GM18517 (cell line): Measurements from ENCODE around the gene OSBPL8.

Experiments
- ATAC-seq: cut with Tn5 transposase; IDR thresholded peaks from one replicate; pipeline ENCODE4 v1.9.1; 2021; ENCODE audit warnings: mild to moderate bottlenecking, moderate library complexity; ENCODE audit not compliant: unreplicated experiment

The OSBPL8 gene

GRCh38 chr12:76471579-76471978 lies 88.0 kb downstream of the OSBPL8 start:
- no peak for ATAC-seq

DNA sequence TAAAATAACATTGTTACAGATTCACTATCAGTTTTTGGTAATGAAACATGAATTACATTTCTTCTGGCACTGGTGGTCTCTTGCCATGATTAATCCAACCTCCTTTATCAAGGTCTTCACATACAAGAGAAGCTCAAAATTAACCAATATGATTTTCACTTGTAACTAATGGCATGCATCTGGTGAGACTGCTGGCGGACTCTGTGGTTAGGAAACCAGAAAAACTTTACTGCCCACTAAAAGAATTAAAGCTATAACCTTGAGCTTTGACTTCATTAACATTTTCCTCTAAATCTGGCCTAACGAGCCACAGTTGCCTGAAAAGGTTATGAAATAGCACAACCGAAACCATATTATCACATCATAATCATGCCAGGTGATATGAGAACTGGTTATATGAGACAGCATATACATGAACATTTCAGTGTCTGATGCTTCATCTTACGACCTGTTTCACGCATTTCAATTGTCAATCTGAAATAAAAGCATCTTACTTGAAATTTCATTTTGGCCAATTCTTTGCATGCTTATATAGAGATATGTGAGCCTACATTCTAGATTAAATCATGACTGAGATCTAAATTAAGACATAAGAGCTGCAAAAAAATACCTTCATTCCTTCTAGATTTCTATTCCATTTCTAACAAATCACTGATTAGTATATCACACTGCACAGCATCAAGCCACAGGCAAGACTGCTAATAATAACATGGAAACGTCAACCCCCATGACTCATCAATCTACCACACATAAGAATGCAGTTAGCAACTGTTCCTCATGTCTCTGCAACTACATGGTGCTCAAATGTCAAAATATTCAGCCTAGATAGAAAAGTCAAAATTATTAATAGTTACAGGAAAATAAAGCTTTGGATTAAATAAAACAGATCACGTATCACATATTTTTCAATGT lies 89.3 kb downstream of the OSBPL8 start:
- ATAC-seq = peak; percentile 76

GRCh38 chr12:76464631-76465166 lies 94.9 kb downstream of the OSBPL8 start:
- no peak for ATAC-seq

GRCh38 chr12:76462668-76463224 lies 96.8 kb downstream of the OSBPL8 start:
- ATAC-seq = no peak

DNA sequence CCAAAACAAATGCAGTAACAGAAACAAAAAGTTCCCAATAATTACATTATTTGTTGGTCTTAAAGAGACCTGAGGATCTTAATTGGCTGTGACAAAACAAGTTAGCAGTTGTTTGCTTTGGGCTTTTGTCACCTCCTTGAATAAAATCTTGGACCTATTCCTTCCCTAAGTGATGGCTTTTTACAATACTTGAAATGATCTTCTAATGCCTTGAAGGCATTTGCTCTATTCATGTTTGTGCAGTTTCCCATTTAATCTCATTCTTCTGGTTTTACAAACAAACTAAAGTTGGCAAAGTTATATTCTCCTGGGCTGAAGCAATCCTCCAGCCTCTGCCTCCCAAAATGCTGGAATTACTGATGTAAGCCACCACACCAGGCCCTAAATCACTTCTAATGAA lies 98.8 kb downstream of the OSBPL8 start:
- no peak for ATAC-seq

- ATAC-seq = no peak
Measured at GRCh38 chr12:76457818-76458217, 101.8 kb downstream of the OSBPL8 start.

DNA sequence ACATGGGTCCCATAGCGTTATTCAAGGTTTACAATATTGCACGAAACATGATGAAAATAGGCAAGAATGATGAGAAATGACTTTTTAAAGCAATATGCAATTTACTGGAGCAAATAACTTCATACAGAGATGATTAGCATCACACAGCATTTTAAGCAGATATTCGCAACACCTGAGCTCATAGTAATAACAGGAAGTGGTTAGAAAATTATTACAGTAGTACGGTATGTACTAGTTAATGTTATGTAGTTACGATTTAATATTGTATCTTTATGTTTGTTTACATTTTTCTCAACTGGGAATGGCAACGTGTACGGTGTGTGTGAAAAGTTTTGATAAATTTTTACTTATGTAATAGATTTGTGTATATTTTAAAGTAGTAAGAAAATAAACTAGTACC lies 102.6 kb downstream of the OSBPL8 start:
- no peak for ATAC-seq

- ATAC-seq = peak; percentile 93
Measured at GRCh38 chr12:76455582-76456345, 103.8 kb downstream of the OSBPL8 start.

GRCh38 chr12:76451528-76451927 lies 108.0 kb downstream of the OSBPL8 start:
- ATAC-seq = no peak

DNA sequence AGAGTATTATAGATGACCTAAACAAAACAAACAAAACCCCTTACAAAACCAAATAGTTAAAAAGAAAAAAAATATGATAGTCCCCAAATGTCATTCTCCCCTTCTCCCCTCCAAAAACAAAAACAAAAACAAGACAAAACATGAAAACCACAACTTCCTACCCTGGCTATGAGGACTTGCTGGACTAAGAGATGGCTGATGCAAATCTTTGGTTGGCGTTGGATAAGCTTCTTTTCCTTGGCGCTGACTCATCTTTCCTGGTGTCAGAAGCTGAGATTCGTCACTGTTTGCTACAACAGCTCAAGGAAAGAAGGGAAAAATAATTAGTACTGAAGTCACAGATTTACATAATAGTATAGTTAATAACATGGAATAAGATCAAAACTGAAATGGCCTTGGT lies 108.9 kb downstream of the OSBPL8 start:
- ATAC-seq = no peak

DNA sequence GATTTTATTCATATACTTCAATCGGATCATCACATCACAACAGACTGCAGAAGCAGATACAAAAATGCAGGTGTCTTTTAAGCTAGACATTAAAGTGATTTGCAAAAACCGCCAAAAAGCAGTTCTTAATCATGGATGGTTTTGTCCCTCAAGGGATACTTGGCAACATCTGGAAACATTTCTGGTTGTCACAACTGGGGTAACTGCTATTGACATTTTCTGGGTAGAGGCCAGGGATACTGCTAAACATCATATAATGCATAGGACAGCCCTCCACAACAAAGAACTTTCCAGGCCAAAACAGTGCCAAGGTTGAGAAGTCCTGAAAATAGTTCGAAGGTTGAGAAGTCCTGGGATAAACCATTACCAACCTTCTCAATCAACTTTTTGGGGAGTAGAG lies 109.6 kb downstream of the OSBPL8 start:
- ATAC-seq = no peak

DNA sequence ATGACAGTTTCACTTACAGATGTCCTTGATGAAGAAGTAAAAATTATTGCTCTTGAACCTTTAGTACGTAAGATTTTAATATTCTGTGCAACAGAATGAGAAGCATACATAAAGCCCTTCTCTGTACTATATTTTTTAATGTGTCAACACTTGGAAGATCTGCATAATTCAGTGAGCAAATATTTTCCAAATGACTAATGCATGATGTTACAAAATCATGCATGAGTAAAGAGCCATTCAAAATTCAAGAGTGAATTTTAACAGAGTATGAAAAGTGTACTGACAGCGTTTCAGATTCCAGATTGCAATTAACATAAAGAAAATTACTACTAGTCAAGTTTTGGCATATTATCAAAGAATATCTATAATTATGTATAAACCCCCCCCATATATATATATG lies 110.0 kb downstream of the OSBPL8 start:
- ATAC-seq = no peak

DNA sequence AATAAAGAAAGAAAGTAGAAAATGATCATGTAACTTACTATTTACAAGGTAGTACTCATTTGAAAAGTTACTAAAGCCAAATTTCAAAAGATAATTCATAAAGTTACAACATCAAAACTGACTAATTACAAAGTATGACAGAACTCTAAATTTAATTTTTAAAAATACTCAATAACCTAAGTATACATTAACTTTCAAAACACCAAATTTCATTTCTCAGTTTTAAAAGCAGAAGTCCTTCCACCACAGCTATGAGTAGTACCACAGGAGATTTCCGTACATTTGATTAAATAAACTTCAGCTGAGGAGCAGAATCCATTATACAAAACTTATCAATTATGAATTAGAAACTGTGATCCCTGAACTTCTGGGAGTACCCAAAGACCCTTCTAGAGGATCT lies 110.6 kb downstream of the OSBPL8 start:
- no peak for ATAC-seq

DNA sequence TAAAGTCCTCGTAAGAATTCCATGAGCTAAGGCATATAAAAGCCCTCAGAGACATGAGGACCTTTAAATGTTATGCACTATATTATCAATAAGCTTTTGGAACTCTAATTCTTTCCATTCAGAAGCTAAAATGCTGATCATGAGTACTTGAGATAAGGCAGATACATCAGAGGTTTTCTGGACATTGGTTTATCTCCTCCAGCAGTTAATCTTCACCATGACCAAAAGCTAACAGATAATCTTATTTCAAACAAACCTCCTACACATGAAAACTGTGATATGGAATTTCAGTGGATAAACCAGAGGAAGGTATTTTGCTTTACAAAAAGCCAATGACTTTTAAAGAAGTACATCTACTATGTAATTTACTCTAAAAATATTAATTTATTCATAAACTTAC lies 113.5 kb downstream of the OSBPL8 start:
- ATAC-seq = no peak

DNA sequence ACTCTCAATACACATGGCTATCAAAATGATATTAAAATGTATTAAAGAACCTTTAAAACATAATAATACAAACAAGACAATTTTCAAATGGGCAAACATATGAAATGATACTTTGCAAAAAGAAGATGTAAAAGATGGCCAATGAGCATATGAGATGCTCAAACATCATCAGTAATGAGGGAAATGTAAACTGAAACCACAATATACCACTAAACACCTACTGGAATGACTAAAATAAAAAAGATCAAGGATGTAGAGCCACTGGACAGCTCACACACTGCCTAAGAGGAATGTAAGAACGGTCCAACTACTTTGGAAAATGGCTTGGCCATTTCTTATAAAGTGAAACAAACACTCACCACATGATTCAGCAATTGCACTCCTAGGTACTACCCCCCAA lies 114.1 kb downstream of the OSBPL8 start:
- no peak for ATAC-seq

DNA sequence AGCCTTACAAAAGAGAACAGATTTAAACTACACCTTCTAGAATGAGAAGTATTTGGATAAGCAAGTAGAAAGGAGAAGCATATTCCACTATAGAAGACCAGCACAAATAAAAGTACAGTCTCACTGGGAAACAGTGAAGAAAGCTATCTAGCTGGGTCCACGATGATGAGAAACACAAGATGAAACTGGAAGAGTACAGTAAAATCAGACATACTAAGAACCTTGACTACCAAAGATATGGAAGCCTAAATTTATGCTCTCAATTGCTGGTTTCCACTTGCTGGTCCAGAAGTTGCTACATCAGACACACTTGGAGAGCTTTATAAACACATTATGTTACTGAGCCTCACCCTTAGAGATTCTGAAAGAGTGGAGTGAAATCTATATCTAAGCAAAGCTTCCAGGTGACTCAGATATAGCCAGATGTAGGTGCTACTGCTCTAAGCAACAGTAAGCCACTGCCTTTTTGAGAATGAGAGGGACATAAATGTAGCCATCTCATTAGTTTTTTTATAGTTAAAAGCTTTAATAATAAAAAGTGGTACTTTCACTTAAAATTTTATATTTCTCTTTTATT lies 115.1 kb downstream of the OSBPL8 start:
- ATAC-seq = no peak

DNA sequence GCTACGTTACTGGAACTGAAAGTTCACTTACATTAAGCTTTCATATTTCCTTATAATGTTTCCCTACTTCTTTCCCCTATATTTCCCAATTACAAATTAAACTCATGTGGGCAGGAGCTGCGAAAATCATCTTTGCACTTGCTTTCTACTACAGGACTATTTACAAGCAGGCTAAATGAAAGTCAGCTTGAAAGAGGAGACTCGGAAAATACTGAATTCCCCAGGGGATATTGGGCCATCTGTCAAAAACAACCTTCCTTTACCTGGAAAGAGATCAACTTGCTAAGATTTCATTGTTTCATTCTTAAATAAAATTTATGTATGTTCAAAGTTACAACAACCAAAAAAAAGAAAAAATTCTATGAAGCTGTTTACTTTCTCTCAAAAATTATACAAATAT lies 118.6 kb downstream of the OSBPL8 start:
- ATAC-seq = no peak

DNA sequence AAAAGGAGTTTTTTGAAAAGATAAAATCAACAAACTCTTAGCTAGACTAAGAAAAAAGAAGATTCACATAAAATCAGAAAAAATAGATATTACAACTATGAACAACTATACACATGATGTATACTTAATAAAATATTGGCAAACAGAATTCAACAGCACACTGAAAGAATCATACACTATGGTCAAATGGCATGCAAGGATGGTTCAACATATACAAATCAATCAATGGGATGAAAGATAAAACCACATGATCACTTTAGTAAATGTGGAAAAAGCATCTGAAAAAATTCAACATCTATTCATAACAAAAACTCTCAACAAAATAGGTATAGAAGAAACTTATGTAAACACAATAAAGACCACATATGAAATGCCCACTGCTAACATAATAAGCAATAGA lies 126.8 kb downstream of the OSBPL8 start:
- ATAC-seq = no peak

DNA sequence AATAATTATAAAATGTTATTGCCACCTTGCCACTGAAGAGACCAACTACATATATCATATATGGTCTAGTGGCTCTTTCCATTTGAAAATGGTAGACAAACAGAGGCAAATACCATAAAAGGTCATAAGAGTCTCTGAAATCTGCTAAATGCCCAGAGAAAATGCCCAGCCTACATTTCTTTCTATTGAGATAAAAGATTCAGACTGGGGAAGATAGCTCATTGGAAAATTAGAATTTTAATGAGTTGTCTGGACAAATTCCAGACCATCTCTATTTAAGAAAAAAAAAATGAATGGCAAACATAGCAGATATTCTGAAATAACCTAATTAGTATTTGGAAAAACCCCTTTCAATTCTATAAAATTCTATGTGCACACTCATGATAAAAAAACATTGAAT lies 131.5 kb downstream of the OSBPL8 start:
- no peak for ATAC-seq

GRCh38 chr12:76426160-76426559 lies 133.4 kb downstream of the OSBPL8 start:
- ATAC-seq = no peak

- ATAC-seq = no peak
Measured at GRCh38 chr12:76424941-76425340, 134.6 kb downstream of the OSBPL8 start.
